ENCODE data around the gene OVCA2.

The OVCA2 gene

GRCh38 chr17:2077040-2077439, 35.2 kb downstream of the OVCA2 start:
- peak overlapping the region in 1 of 3 experiments; percentile 23 for H3K4me3 Mint-ChIP-seq
- H3K4me1 Mint-ChIP-seq, result peaks cover 59% of the 10 kb centered on the region
- no peaks in the 10 kb centered on the region for H3K27me3 Mint-ChIP-seq (ENCODE audit: low read depth)
- H3K9me3 Mint-ChIP-seq, result no peaks in the 10 kb centered on the region
- peak overlapping the region; percentile 94 to 99 (median 95) for H3K27ac Mint-ChIP-seq
- H3K36me3 Mint-ChIP-seq (ENCODE audit: low read depth), result peaks cover 46% of the 10 kb centered on the region
- no peak for TF ChIP-seq CTCF (IDR thresholded peaks at IDR 0.05; ENCODE audit: unreplicated experiment in 3 of 3)

GRCh38 chr17:2081564-2081963, 39.7 kb downstream of the OVCA2 start:
- H3K4me3 Mint-ChIP-seq, result no peak overlapping the region
- no peaks in the 10 kb centered on the region for H3K27me3 Mint-ChIP-seq (ENCODE audit: low read depth)
- TF ChIP-seq CTCF (IDR thresholded peaks at IDR 0.05; ENCODE audit: unreplicated experiment in 3 of 3), result no peak
- H3K9me3 Mint-ChIP-seq, result no peaks in the 10 kb centered on the region
- H3K36me3 Mint-ChIP-seq (ENCODE audit: low read depth), result peaks cover 47% of the 10 kb centered on the region
- H3K4me1 Mint-ChIP-seq, result peaks cover 70% of the 10 kb centered on the region
- peak overlapping the region; percentile 98 to 99 (median 99) for H3K27ac Mint-ChIP-seq

- TF ChIP-seq CTCF (IDR thresholded peaks at IDR 0.05; ENCODE audit: unreplicated experiment in 3 of 3), result no peak
- Mint-ChIP-seq H3K4me3 (no peak overlapping the region), H3K27ac (peak overlapping the region; percentile 98 to 99 (median 99)), H3K36me3 (ENCODE audit: low read depth) (peaks cover 44% of the 10 kb centered on the region), H3K27me3 (ENCODE audit: low read depth) (no peaks in the 10 kb centered on the region), H3K4me1 (peaks cover 70% of the 10 kb centered on the region), H3K9me3 (no peaks in the 10 kb centered on the region)
Observed at GRCh38 chr17:2082003-2082781, 40.4 kb downstream of the OVCA2 start.

- Mint-ChIP-seq H3K9me3 (no peaks in the 10 kb centered on the region), H3K36me3 (ENCODE audit: low read depth) (peaks cover 32% of the 10 kb centered on the region), H3K4me1 (peaks cover 71% of the 10 kb centered on the region), H3K27me3 (ENCODE audit: low read depth) (no peaks in the 10 kb centered on the region), H3K27ac (peak overlapping the region; percentile 96 to 98 (median 97)), H3K4me3 (peak overlapping the region in 2 of 3 experiments; percentile 31 to 42)
- TF ChIP-seq CTCF (IDR thresholded peaks at IDR 0.05; ENCODE audit: unreplicated experiment in 3 of 3), result no peak
Observed at GRCh38 chr17:2083613-2084035, 41.8 kb downstream of the OVCA2 start.

- H3K27me3 Mint-ChIP-seq (ENCODE audit: low read depth), result no peaks in the 10 kb centered on the region
- TF ChIP-seq CTCF (IDR thresholded peaks at IDR 0.05; ENCODE audit: unreplicated experiment in 3 of 3), result no peak
Observed at GRCh38 chr17:2084036-2084765, 42.4 kb downstream of the OVCA2 start.

More at GRCh38 chr17:2084036-2084765, 42.4 kb downstream of the OVCA2 start:
- Mint-ChIP-seq H3K4me1 (peaks cover 75% of the 10 kb centered on the region), H3K4me3 (peak overlapping the region in 1 of 3 experiments; percentile 22), H3K27ac (peak overlapping the region; percentile 96 to 98 (median 97)), H3K36me3 (ENCODE audit: low read depth) (peaks cover 28% of the 10 kb centered on the region), H3K9me3 (no peaks in the 10 kb centered on the region)
